GM21619 (cell line): ENCODE measurements around the gene MYBL2.

Source experiments
- ATAC-seq: cut with Tn5 transposase; IDR thresholded peaks from one replicate; pipeline ENCODE4 v1.9.1; 2021; ENCODE audit not compliant: unreplicated experiment

The MYBL2 gene

DNA sequence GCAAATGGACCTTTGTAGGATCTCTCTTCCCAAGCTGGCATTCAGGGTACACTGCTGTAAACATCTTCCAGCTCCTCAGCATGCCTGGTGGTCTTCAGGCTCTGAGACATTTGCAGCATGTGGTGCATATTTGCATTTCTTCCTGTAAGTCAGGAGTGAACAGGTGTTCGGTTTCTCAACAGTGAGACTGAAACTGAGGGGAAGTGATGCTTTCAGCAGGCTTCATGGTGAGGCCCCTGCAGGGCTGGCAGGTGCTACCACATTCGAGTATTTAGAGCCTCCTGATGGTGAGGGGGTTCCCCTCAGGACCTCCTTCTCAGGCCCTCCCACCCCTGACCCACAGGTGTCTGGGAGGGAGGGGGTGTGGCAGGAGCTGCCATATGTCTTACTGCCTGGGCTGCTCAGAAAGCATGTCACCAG lies 15.1 kb downstream of the MYBL2 start:
- peak; percentile 92 for ATAC-seq

DNA sequence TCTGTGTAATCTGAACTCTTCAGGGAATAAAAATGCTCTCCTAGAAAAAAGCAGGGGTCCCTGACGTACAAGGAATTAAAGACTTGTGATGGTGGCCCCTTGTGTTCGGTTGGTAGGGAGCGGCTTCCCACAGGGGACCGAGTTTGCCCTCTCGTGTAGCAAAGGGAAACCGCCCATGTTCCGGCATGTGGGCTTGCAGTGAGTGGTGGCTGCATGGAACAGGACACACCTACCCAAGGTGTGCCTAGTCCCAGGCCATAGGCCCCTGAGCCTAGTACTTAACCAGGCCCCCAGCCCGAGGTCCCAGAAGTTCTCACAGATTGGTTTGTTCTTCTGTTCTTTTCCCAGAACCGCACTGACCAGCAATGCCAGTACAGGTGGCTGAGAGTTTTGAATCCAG lies 15.5 kb downstream of the MYBL2 start:
- peak; percentile 15 for ATAC-seq

- no peak for ATAC-seq
These were observed 19.9 kb downstream of the MYBL2 start for GRCh38 chr20:43686820-43687219.

DNA sequence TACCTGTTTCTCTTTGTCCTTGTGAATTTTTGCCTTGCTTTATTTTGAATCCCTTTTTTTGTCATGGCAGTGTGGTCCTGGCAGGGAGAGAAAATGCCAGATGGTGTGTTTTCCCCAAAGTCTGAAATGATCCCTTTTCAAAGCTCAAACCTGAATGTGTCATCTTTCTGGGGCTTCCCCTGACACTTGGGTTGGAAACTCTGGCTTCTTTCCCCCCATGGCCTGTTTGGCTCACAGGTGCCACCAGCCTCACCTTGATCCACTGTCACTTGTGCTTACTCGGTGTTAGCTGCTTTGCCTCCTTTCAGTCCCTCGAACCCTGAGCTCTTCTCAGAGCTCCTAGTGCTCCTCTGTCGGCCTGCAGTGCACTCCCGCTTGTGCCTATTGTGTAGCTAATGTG lies 22.3 kb downstream of the MYBL2 start:
- ATAC-seq: no peak

DNA sequence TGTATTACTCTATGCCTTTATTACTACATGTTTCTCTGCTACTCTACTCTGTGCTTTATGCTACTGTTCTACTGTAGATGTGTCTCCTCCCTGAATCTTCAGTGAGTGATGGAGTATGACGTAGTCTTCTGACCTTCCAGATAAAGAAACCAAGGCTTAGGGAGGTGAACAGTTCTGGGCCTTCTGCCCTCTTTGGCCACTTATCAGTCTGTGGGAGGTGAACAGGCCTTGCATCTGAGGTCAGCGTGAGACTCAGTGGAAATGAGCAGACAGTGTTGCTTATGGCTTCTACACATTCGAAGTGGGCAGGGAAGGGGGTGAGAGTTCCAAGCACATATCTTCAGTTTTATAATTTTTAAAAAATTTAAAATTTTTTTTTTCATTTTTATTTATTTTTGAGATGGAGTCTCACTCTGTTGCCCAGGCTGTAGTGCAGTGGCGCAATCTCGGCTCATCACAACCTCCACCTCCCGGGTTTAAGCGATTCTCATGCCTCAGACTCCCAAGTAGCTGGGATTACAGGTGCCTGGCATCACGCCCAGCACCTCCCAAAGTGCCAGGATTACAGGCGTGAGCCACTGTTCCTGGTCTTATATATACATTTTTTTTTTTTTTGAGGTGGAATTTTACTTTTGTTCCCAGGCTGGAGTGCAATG lies 24.2 kb downstream of the MYBL2 start:
- ATAC-seq: no peak

DNA sequence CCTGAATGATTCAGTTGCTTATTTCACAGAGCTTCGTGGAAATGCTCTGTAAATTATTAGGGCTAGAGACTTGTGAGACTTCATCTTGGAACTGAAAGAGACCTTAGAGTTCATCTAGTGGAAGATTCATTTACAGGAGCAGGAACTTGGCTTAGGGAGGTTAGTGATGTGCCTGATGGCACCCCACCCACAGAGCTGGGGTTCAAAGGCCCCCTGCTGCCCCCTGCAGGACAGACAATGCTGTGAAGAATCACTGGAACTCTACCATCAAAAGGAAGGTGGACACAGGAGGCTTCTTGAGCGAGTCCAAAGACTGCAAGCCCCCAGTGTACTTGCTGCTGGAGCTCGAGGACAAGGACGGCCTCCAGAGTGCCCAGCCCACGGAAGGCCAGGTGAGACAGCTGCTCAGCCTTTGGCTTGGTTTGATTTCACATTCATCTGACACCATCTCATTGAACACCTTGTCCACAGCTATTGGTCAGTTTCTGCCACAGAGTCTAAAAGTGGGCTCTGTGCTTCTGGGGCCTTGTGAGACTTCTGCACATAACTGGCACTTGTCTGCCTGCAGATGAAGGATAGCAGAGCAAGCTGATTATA lies 25.1 kb downstream of the MYBL2 start:
- ATAC-seq: no peak

DNA sequence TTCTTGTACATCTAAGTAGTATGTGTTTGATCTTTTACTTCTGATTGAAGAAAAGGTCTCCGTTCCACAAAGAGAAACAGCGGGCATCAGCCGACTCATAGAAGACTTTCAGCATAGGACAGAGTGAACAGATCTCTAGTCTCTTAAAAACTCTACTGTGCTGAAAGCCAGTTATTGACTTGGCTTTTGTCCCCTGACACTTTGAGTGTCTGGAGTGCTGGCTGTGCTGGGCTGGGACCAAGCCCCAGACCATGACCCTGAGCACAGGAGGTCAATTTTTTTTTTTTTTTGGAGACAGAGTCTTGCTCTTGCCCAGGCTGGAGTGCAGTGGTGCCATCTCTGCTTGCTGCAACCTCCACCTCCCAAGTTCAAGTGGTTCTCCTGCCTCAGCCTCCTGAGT lies 27.8 kb downstream of the MYBL2 start:
- ATAC-seq: no peak

- ATAC-seq: no peak
These were observed 28.7 kb downstream of the MYBL2 start for GRCh38 chr20:43695571-43695970.

GRCh38 chr20:43699941-43700565 lies 33.1 kb downstream of the MYBL2 start:
- ATAC-seq: no peak

DNA sequence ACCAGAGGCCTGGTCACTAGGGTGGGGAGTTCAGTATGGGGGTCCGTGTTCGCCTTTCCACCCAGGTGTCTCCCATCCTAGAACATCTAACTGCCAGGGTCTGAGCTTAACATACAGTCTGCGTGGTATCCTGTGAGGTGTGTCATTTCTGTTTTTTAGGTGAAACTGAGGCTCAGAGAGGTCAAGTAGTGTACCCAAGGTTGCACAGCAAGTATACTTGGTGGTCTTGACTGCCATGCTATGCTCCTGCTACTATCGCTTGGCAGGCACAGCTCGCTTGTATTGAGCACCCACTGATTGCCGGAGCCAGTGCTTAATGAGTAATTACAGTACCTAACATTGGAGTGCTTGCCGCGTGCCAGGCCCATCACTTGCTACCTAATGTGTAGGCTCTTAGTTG lies 33.7 kb downstream of the MYBL2 start:
- ATAC-seq: no peak

GRCh38 chr20:43702502-43702901 lies 35.6 kb downstream of the MYBL2 start:
- ATAC-seq: no peak

- ATAC-seq: peak; percentile 47
These were observed 43.6 kb downstream of the MYBL2 start for GRCh38 chr20:43710370-43711044.

DNA sequence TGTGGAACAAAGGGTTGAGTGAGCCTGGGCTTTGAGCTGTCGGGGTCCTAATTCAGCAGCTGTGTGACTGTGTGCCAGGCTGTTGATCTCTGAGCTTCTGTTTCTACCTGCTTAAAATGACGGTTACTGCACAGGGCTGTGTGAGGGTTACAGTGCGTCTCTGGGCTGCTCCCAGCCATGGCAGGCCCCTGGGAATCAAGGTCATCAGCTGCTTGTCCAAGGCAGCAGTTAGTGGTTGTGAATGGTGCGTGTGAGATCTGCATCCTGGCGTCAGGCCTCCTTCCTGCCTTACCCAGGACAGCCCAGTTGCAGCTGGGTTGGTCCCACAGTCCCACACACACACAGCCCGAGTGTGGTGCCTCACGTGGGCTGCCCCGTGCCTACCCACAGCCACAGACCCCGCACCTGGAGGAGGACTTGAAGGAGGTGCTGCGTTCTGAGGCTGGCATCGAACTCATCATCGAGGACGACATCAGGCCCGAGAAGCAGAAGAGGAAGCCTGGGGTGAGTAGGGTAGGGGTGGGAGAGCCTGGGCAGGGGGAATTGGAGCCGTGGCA lies 44.3 kb downstream of the MYBL2 start:
- no peak for ATAC-seq

DNA sequence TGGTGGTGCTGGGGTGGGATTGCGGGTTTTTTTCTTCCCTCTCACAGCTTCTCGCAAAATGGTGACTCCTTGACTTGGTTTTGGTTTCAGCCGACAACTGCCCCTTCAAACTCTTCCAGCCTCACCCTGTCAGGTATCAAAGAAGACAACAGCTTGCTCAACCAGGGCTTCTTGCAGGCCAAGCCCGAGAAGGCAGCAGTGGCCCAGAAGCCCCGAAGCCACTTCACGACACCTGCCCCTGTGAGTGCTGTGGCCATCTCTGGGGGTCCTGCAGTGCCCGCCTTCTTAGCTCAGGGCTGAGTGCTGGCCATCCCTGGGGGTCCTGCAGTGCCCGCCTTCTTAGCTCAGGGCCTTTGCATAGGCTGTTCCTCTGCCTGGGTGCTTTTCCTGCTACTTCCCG lies 48.1 kb downstream of the MYBL2 start:
- no peak for ATAC-seq

- ATAC-seq: no peak
These were observed 48.6 kb downstream of the MYBL2 start for GRCh38 chr20:43715511-43715910.

DNA sequence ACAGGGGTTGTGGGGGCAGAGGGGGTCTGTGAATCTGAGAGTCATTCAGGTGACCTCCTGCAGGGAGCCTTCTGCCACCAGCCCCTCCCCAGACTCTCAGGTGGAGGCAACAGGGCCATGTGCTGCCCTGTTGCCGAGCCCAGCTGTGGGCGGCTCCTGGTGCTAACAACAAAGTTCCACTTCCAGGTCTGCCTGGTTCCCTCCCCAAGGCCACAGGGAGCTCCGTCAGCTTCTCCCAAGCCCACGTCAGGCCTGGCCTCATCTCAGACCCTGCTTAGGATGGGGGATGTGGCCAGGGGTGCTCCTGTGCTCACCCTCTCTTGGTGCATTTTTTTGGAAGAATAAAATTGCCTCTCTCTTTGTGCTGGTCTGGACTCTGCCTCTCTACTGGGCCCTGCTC lies 49.2 kb downstream of the MYBL2 start:
- ATAC-seq: no peak

- ATAC-seq: no peak
These were observed 50.1 kb downstream of the MYBL2 start for GRCh38 chr20:43716757-43717615.

- ATAC-seq: no peak
These were observed 50.7 kb downstream of the MYBL2 start for GRCh38 chr20:43717616-43717995.

DNA sequence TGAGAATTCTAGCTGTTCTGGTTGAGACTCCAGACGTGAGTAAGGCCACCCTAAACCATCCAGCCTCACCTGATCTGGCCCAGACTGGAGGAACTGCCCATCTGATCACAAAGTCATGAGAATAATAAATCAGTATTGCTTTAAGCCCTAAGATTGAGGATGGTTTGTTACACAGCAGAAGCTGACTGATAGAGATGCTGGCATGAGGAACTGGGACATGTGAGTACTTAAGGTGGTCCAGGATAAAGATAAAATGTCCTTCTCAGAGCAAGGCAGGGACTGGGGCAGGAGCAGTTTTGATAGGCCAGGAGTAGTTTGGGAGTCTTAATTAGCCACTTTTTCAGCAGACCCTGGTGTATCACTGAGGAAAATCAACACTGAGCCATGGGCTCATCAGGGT lies 53.1 kb downstream of the MYBL2 start:
- ATAC-seq: no peak

DNA sequence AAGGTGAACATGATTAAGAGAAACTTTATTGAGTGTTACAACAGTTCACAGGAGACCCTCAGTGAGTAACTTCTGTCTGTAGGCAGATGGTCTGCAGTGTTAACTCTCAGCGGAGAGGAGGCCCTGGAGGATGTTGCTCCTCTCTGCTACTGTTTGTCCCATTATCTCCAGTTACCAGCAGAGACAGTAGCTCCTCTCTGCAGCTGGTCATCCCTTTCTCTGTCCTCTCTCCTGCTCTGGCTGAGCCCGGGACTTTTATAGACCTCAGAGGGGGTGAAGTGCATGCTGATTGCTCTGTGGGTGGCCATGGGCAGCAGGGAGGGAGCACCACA lies 54.1 kb downstream of the MYBL2 start:
- no peak for ATAC-seq
